Testis (tissue), 2 donors: ENCODE results near the gene NFKBIZ.

Source experiments
- POLR2A ChIP-seq: fragments of 450-650 bp; IDR thresholded peaks from one replicate; pipeline ENCODE4 v1.6.1; 2017; ENCODE audit warnings: antibody characterized with exemption, mild to moderate bottlenecking, moderate library complexity
- TF ChIP-seq, protein P1 (sequence below), 3 experiments: fragments of 450-650 bp in 2 of 3; fragments of 200-600 bp in 1 of 3; sonication (generic) in 1 of 3; IDR thresholded peaks; one replicate each; pipeline ENCODE4 v1.5.1; 2016 to 2019; ENCODE audit warnings: antibody characterized with exemption in 3 of 3, mild to moderate bottlenecking in 2 of 3, moderate library complexity in 1 of 3

DNA sequence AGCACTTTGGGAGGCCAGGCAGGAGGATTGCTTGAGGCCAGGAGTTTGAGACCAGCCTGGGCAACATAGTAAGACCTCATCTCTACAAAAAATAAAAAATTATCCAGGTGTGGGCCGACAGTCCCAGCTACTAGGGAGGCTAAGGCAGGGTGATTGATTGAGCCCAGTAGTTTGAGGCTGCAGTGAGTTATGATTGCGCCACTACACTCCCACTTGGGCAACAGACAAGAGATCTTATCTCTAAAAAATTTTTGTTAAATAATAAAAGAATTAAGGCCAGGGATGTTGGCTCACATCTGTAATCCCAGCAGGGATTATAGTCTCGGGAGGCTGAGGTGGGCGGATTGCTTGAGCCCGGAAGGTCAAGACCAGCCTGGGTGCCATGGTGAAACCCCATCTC, 25.8 kb upstream of the NFKBIZ start:
- TF ChIP-seq, protein P1, sequence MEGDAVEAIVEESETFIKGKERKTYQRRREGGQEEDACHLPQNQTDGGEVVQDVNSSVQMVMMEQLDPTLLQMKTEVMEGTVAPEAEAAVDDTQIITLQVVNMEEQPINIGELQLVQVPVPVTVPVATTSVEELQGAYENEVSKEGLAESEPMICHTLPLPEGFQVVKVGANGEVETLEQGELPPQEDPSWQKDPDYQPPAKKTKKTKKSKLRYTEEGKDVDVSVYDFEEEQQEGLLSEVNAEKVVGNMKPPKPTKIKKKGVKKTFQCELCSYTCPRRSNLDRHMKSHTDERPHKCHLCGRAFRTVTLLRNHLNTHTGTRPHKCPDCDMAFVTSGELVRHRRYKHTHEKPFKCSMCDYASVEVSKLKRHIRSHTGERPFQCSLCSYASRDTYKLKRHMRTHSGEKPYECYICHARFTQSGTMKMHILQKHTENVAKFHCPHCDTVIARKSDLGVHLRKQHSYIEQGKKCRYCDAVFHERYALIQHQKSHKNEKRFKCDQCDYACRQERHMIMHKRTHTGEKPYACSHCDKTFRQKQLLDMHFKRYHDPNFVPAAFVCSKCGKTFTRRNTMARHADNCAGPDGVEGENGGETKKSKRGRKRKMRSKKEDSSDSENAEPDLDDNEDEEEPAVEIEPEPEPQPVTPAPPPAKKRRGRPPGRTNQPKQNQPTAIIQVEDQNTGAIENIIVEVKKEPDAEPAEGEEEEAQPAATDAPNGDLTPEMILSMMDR (IDR thresholded peaks at IDR 0.05) = no peak
- TF ChIP-seq POLR2A = no peak
